ENCODE data around the gene DOC2A. TPM values are rescaled to one million over a fixed set of nuclear protein-coding genes. Genes with fewer than 3 reads are reported as not detected.
A peak's percentile ranks its signal among the peaks of the same experiment; 100 is the strongest.

DOC2A gene
- total RNA-seq, 1 donor from 2014 or later = 0.33 TPM

DNA sequence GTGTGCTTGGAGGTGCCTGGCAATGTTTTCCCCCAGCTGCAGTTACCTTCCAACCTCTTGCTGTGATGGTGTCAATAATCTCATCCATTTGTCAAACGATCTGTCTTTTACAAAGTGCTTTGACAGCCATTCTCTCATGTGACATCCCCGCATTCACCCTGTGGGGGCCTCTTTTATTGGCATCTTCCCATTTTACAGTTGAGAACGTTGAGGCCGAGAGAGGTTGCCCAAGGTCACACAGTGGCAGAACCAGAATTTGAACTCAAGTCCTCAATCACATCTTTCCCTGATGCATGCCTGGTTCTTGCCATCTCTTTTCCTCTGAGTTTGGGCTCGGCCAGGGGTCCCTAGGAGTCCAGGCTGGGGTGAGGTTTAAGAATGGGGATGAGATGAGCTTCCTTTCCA lies 35.7 kb downstream of the DOC2A start:
- DNase-seq (ENCODE audit: low read depth) = no peak
- TF ChIP-seq, protein P1, sequence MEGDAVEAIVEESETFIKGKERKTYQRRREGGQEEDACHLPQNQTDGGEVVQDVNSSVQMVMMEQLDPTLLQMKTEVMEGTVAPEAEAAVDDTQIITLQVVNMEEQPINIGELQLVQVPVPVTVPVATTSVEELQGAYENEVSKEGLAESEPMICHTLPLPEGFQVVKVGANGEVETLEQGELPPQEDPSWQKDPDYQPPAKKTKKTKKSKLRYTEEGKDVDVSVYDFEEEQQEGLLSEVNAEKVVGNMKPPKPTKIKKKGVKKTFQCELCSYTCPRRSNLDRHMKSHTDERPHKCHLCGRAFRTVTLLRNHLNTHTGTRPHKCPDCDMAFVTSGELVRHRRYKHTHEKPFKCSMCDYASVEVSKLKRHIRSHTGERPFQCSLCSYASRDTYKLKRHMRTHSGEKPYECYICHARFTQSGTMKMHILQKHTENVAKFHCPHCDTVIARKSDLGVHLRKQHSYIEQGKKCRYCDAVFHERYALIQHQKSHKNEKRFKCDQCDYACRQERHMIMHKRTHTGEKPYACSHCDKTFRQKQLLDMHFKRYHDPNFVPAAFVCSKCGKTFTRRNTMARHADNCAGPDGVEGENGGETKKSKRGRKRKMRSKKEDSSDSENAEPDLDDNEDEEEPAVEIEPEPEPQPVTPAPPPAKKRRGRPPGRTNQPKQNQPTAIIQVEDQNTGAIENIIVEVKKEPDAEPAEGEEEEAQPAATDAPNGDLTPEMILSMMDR (IDR thresholded peaks at IDR 0.05; ENCODE audit: insufficient read depth, low read length, poor library complexity, severe bottlenecking) = no peak
- Histone ChIP-seq H3K36me3 (ENCODE audit: control insufficient read depth, insufficient read depth, low read length) (peaks cover 1% of the 10 kb centered on the region), H3K27me3 (ENCODE audit: control insufficient read depth, insufficient read depth, low read length) (no peaks in the 10 kb centered on the region), H3K4me3 (ENCODE audit: low read depth, low read length) (peak overlapping the region; percentile 82)

DNA sequence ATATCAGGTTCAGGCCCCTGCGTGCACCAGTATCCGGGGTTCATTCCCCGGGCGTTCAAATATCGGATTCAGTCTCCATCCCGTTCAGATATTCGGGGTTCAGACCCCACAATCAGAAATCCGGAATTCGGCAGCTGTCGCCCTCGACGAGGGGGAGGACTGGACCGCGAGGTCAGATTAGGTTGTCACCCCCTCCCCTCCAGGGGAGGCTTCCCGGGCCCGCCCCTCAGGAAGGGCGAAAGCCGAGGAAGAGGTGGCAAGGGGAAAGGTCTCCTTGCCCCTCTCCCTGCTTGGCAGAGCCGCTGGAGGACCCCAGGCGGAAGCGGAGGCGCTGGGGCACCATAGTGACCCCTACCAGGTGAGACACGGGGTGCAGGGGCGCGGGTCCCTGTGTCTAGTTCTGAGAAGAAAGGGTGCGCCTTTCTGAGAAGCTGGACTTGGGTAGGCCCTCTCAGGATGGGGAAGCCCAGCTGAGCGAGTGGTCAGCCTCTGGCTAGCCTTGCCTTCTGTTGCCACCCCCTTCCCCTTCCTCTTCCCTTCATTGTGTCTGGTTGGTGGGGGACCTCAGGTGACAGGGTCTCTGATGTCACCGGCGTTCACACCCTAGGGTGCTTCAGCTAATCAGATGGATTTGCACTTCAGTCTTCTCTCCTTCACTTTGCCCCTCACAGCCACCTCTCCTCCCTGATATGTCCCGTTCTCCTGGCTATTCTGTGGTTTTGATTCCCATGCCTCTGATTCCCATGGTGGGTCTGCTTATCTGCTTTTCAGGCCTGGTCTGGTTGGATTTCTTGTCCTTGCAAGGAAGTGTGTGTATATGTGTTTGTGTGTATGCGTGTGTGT lies 36.3 kb downstream of the DOC2A start:
- Histone ChIP-seq H3K36me3 (ENCODE audit: control insufficient read depth, insufficient read depth, low read length) (peaks cover 1% of the 10 kb centered on the region), H3K4me3 (ENCODE audit: low read depth, low read length) (peak overlapping the region; percentile 82), H3K27me3 (ENCODE audit: control insufficient read depth, insufficient read depth, low read length) (no peaks in the 10 kb centered on the region)
- no peak for DNase-seq (ENCODE audit: low read depth)
- TF ChIP-seq, protein P1 (IDR thresholded peaks at IDR 0.05; ENCODE audit: insufficient read depth, low read length, poor library complexity, severe bottlenecking) = no peak

DNA sequence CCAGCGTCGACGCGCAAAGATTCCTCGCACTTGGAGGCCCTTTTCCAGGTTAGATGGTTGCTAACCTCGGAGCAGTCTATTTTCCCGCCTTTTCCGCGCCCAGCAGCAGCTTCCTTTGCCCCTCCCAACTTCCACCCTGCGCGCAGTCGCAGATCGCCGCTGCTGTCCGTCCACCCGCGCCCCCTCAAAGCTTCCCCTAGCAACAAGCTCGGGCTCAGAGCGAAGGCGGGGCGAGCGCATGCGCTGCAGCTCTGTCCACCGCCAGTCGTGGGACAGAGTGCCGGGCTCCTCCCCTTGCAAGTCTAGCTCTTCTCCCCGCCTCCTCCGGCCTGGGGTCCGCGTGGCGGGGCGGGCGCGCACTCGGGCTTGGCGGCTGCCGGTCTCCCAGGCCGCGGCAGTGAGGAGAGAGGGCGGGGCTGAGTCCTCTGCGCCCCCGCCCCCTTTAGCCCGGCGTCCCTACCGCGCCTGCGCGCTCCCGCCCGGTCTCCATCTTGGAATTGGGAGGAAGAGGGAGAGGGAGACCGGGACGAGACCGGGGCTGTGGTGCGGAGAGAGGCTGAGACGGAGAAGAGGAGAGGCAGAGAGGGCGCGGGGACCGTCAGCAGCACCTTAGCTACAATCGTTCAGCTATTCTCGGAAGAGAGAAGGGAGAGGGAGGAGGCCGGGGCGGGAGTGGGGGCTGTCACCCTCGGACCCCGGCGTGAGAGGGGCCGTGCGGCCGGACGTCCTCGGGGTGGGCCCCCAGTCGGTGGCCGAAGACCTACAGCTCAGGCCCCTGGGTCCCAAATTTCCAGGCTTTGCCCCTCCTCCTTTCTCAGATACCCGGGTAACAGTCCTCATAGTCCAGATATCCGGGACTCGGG lies 37.2 kb downstream of the DOC2A start, which contains the start of gene TAOK2:
Gene TAOK2, plus strand, starts transcription at position 485 of the 863 bp plus-strand sequence. CDS start 3,905 bp downstream, outside the sequence.
- Histone ChIP-seq H3K36me3 (ENCODE audit: control insufficient read depth, insufficient read depth, low read length) (peaks cover 1% of the 10 kb centered on the region), H3K27me3 (ENCODE audit: control insufficient read depth, insufficient read depth, low read length) (no peaks in the 10 kb centered on the region), H3K4me3 (ENCODE audit: low read depth, low read length) (peak within 1 kb of the TSS; percentile 82)
- DNase-seq (ENCODE audit: low read depth) = peak; percentile 89
- TF ChIP-seq, protein P1 (IDR thresholded peaks at IDR 0.05; ENCODE audit: insufficient read depth, low read length, poor library complexity, severe bottlenecking) = no peak

DNA sequence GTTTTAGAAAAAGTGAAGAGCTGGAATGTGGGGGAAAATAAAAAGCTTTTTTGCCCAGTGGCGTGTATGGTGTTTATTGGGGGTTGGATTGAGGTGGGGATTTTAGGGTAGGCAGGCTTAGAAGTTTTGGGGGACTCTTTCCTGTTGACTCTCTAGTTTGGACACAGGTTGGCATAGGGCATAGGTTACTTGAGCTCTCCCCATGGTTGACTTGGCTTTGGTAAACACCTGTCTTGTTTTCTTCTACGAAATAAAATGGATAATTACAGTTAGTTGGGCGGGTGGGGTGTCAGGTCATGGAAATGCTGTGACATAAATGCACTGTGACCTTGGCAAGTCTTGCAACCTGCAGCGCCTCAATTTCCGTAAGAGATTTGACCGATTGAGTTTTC lies 37.8 kb downstream of the DOC2A start:
- Histone ChIP-seq H3K27me3 (ENCODE audit: control insufficient read depth, insufficient read depth, low read length) (no peaks in the 10 kb centered on the region), H3K4me3 (ENCODE audit: low read depth, low read length) (no peak overlapping the region), H3K36me3 (ENCODE audit: control insufficient read depth, insufficient read depth, low read length) (peaks cover under 1% of the 10 kb centered on the region)
- TF ChIP-seq, protein P1 (IDR thresholded peaks at IDR 0.05; ENCODE audit: insufficient read depth, low read length, poor library complexity, severe bottlenecking) = no peak
- DNase-seq (ENCODE audit: low read depth) = no peak

DNA sequence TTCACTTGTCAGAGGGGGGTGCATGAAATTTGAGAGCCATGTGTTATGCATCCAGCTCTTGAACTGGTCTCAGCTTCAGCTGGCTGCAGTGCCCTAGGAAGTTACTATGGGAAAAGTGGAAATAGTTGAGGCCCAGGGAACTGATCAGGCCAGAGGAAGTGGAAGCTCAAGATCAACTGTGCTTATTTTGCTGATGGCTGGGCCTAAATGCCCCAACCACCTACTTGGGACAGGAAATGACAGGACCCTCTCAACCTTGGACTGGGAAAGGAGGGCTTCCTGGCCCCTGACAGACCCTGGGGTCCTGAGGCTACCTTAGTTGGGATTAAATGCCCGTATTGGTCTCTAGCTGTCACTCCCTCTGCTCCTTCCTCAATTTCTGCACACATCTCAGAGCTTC lies 38.3 kb downstream of the DOC2A start:
- no peak for DNase-seq (ENCODE audit: low read depth)

More for the DNA sequence above, 38.3 kb downstream of the DOC2A start:
- H3K4me3 ChIP-seq (ENCODE audit: low read depth, low read length) = no peak overlapping the region
- no peaks in the 10 kb centered on the region for H3K27me3 ChIP-seq (ENCODE audit: control insufficient read depth, insufficient read depth, low read length)
- H3K36me3 ChIP-seq (ENCODE audit: control insufficient read depth, insufficient read depth, low read length) = no peaks in the 10 kb centered on the region
- TF ChIP-seq, protein P1 (IDR thresholded peaks at IDR 0.05; ENCODE audit: insufficient read depth, low read length, poor library complexity, severe bottlenecking) = no peak

Measured in kidney epithelial cell (primary cell).